Liver (tissue), 9 donors: Measurements from ENCODE around the gene TMEM19. TPM values are rescaled to one million over a fixed set of nuclear protein-coding genes. Genes with fewer than 3 reads are reported as not detected.

Experiments
- DNase-seq: peaks from one replicate; pipeline ENCODE4 v3.0.0-alpha.2; 2017; ENCODE audit warnings: low spot score
- H3K27ac ChIP-seq, 2 donors: one replicate each; pipeline ENCODE4 v1.7.0; 2013; ENCODE audit warnings: inconsistent platforms in 2 of 2, low read length in 2 of 2, control low read depth in 1 of 2, low read depth in 1 of 2, mild to moderate bottlenecking in 1 of 2
- H3K27me3 ChIP-seq, 4 donors: one replicate each; pipeline versions ENCODE4 v1.6.1 to v1.7.0; 2013; ENCODE audit warnings: low read length in 3 of 4, inconsistent platforms in 1 of 4, mild to moderate bottlenecking in 1 of 4, moderate library complexity in 1 of 4; ENCODE audit not compliant: control insufficient read depth in 4 of 4, insufficient read depth in 4 of 4
- H3K36me3 ChIP-seq, 4 donors: one replicate each; pipeline versions ENCODE4 v1.6.1 to v1.7.0; 2013; ENCODE audit warnings: low read length in 3 of 4, mild to moderate bottlenecking in 3 of 4, low read depth in 1 of 4, moderate library complexity in 1 of 4; ENCODE audit not compliant: control insufficient read depth in 4 of 4, insufficient read depth in 3 of 4
- H3K4me1 ChIP-seq, 4 donors: one replicate each; pipeline versions ENCODE4 v1.6.1 to v1.7.0; 2013; ENCODE audit warnings: low read length in 3 of 4, mild to moderate bottlenecking in 3 of 4, moderate library complexity in 1 of 4; ENCODE audit not compliant: control insufficient read depth in 4 of 4, insufficient read depth in 4 of 4
- H3K4me3 ChIP-seq, 3 donors: one replicate each; pipeline versions ENCODE4 v1.6.1 to v1.7.0; 2013; ENCODE audit warnings: low read length in 3 of 3, control low read depth in 1 of 3, low read depth in 1 of 3, mild to moderate bottlenecking in 1 of 3
- H3K9ac ChIP-seq, 2 donors: one replicate each; pipeline ENCODE4 v1.7.0; 2013; ENCODE audit warnings: low read length in 2 of 2, mild to moderate bottlenecking in 2 of 2, moderate library complexity in 2 of 2, control low read depth in 1 of 2, low read depth in 1 of 2
- H3K9me3 ChIP-seq, 4 donors: one replicate each; pipeline versions ENCODE4 v1.6.1 to v1.7.0; 2013; ENCODE audit warnings: low read length in 3 of 4; ENCODE audit not compliant: control insufficient read depth in 4 of 4
- EGR1 ChIP-seq, 2 donors: IDR thresholded peaks; 2 replicates each; pipeline ENCODE4 v1.6.1; 2016 to 2018; ENCODE audit warnings: antibody characterized with exemption in 2 of 2, low read depth in 2 of 2
- FOXA2 ChIP-seq: IDR thresholded peaks from 2 replicates; pipeline ENCODE4 v1.6.1; 2016; ENCODE audit warnings: antibody characterized with exemption
- GABPA ChIP-seq, 2 donors: IDR thresholded peaks in 1 of 2; conservative IDR thresholded peaks in 1 of 2; 2 replicates each; pipeline ENCODE4 v1.6.1; 2016; ENCODE audit warnings: antibody characterized with exemption in 2 of 2, mild to moderate bottlenecking in 1 of 2, moderate library complexity in 1 of 2
- HNF4A ChIP-seq, 2 donors: conservative IDR thresholded peaks; 2 replicates each; pipeline ENCODE4 v1.6.1; 2016; ENCODE audit warnings: antibody characterized with exemption in 2 of 2, mild to moderate bottlenecking in 2 of 2
- HNF4G ChIP-seq: IDR thresholded peaks from 2 replicates; pipeline ENCODE4 v1.6.1; 2016; ENCODE audit warnings: antibody characterized with exemption
- JUND ChIP-seq, 2 donors: IDR thresholded peaks; 2 replicates each; pipeline ENCODE4 v1.6.1; 2016; ENCODE audit warnings: antibody characterized with exemption in 2 of 2
- MAX ChIP-seq: IDR thresholded peaks from 2 replicates; pipeline ENCODE4 v1.6.1; 2016; ENCODE audit warnings: antibody characterized with exemption
- NR2F2 ChIP-seq: IDR thresholded peaks from 2 replicates; pipeline ENCODE4 v1.6.1; 2016; ENCODE audit warnings: antibody characterized with exemption
- RAD21 ChIP-seq, 2 donors: IDR thresholded peaks; 2 replicates each; pipeline ENCODE4 v1.6.1; 2016; ENCODE audit warnings: antibody characterized with exemption in 2 of 2, mild to moderate bottlenecking in 2 of 2
- REST ChIP-seq: IDR thresholded peaks from 2 replicates; pipeline ENCODE4 v1.6.1; 2016; ENCODE audit warnings: antibody characterized with exemption, mild to moderate bottlenecking
- RXRA ChIP-seq, 2 donors: IDR thresholded peaks; 2 replicates each; pipeline ENCODE4 v1.6.1; 2017 to 2018; ENCODE audit warnings: antibody characterized with exemption in 2 of 2, mild to moderate bottlenecking in 1 of 2
- TAF1 ChIP-seq: conservative IDR thresholded peaks from 2 replicates; pipeline ENCODE4 v1.6.1; 2016; ENCODE audit warnings: antibody characterized with exemption, mild to moderate bottlenecking
- YY1 ChIP-seq: IDR thresholded peaks from 2 replicates; pipeline ENCODE4 v1.6.1; 2016; ENCODE audit warnings: antibody characterized with exemption, mild to moderate bottlenecking
- WGBS: extraction: QIAGEN DNeasy Blood & Tissue Kit; methylation state at CpG from one replicate; pipeline ENCODE4 v1.1.7; 2013; 5-methylcytosine and 5-hydroxymethylcytosine counted together
- polyA plus RNA-seq, 2 donors: library from polyadenylated mRNA; stranded (reverse) in 1 of 2; unstranded in 1 of 2; fragments of 200-250 nt in 1 of 2; fragments of >200 nt in 1 of 2; fragmentation: Nextera tagmentation in 1 of 2; extraction: Ambion mirVana in 1 of 2; gene quantifications; one replicate each; pipeline versions ENCODE4 v1.2.1 to v1.2.3, GENCODE V29; 2013 to 2015
- total RNA-seq, 2 donors: library from RNA; depleted of rRNA; stranded (reverse); fragments of >200 nt; gene quantifications; one replicate each; pipeline ENCODE4 v1.2.3, GENCODE V29; 2014
- TF ChIP-seq, protein P1 (sequence below): IDR thresholded peaks from 2 replicates; pipeline ENCODE4 v1.6.1; 2016; ENCODE audit warnings: antibody characterized with exemption
- TF ChIP-seq, protein P2 (sequence below): fragments of 150-350 bp; IDR thresholded peaks from 2 replicates; pipeline ENCODE4 v1.5.1; 2017; ENCODE audit warnings: improper control_type of control experiment, low read depth, low read length; ENCODE audit not compliant: missing input control
- TF ChIP-seq, protein P3 (sequence below): IDR thresholded peaks from 2 replicates; pipeline ENCODE4 v1.6.1; 2016; ENCODE audit warnings: antibody characterized with exemption
- donor health status: healthy.
- donor health status: healthy.
- donor health status: healthy.
- donor health status: healthy.
- donor health status: healthy.

The TMEM19 gene
- total and polyA plus RNA-seq, 4 donors: 9.5 to 30.0 (median 11.4) TPM

DNA sequence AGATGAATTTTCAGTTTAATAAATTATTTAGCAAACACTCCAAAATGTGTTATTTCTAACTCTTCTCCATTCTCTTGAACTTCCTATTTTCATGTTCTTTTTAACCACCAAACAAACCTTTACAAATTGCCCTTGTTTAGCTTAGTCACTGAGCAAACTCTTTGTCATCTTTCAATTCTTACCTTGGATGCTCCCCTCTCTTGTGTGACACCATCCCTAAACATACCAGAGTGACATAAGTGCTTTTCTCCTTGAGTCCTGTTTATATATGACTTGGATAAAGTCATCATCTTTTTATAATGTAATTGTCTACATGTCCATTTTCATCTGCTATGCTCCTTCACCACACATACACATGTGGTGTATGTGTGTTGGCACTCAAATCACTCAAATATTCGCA is 3.4 kb upstream of the TMEM19 start:
- Histone ChIP-seq H3K36me3 (no peaks in the 10 kb centered on the region), H3K27ac (no peak overlapping the region), H3K27me3 (no peaks in the 10 kb centered on the region), H3K9me3 (no peaks in the 10 kb centered on the region), H3K4me3 (no peak overlapping the region), H3K4me1 (peaks cover 7 to 13% (median 9%) of the 10 kb centered on the region in 4 donors), H3K9ac (no peak overlapping the region)
- DNase-seq: no peak
- TF ChIP-seq NR2F2 (no peak), FOXA2 (no peak), MAX (no peak), YY1 (no peak), REST (no peak)
- WGBS: 98% methylated on average over 1 of the region's 1 CpG

GRCh38 chr12:71683633-71684032 is 2.2 kb upstream of the TMEM19 start:
- Histone ChIP-seq H3K9me3 (no peaks in the 10 kb centered on the region), H3K4me3 (no peak overlapping the region), H3K4me1 (peaks cover 9 to 18% (median 13%) of the 10 kb centered on the region in 4 donors), H3K9ac (no peak overlapping the region), H3K27ac (no peak overlapping the region), H3K27me3 (no peaks in the 10 kb centered on the region), H3K36me3 (no peaks in the 10 kb centered on the region)
- TF ChIP-seq, protein P1, sequence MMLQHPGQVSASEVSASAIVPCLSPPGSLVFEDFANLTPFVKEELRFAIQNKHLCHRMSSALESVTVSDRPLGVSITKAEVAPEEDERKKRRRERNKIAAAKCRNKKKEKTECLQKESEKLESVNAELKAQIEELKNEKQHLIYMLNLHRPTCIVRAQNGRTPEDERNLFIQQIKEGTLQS: no peak
- no peak for TF ChIP-seq HNF4G
- no peak for TF ChIP-seq YY1
- no peak for TF ChIP-seq GABPA (IDR thresholded peaks at IDR 0.05 in 1 of 2, conservative IDR thresholded peaks at IDR 0.05 in 1 of 2)
- no peak for TF ChIP-seq HNF4A (conservative IDR thresholded peaks at IDR 0.05)
- no peak for TF ChIP-seq JUND (IDR thresholded peaks at IDR 0.05)
- no peak for TF ChIP-seq RXRA (IDR thresholded peaks at IDR 0.05)
- no peak for DNase-seq
- WGBS: 93% methylated on average over 5 of the region's 5 CpGs

DNA sequence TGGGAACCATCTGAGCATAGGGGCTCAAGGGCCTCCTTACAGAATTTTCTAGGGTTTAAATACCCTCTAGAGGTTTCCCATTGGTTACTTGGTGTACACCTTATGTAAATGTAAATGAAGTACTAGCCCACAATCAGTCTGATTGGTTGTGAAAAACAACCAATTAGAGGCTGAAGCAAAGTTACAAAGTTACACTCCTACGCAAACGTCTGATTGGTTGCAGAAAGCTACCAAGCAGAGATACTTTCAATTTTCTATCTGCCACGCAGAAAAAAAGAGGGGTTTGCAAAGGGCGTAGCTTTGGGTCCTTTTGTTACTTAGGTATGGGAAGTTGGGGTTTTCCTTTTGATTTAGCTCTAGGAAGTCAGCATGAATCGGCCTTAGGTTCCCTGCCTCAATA is 1.8 kb upstream of the TMEM19 start:
- H3K4me3 ChIP-seq: peak overlapping the region in 1 of 3 donors; percentile 35
- H3K27ac ChIP-seq: no peak overlapping the region
- whole genome bisulfite sequencing: 54% methylated on average over 5 of the region's 5 CpGs
- H3K4me1 ChIP-seq: peaks cover 9 to 18% (median 13%) of the 10 kb centered on the region in 4 donors
- H3K9ac ChIP-seq: no peak overlapping the region
- DNase-seq: no peak
- H3K9me3 ChIP-seq: no peaks in the 10 kb centered on the region
- H3K36me3 ChIP-seq: no peaks in the 10 kb centered on the region
- no peaks in the 10 kb centered on the region for H3K27me3 ChIP-seq
- TF ChIP-seq REST (no peak), RAD21 (IDR thresholded peaks at IDR 0.05) (no peak), JUND (IDR thresholded peaks at IDR 0.05) (no peak), FOXA2 (no peak), HNF4G (no peak), EGR1 (IDR thresholded peaks at IDR 0.05; ENCODE audit: low read depth in 2 of 2) (no peak), TAF1 (no peak), NR2F2 (no peak), HNF4A (conservative IDR thresholded peaks at IDR 0.05) (no peak)
- TF ChIP-seq, protein P1: no peak
- TF ChIP-seq, protein P2, sequence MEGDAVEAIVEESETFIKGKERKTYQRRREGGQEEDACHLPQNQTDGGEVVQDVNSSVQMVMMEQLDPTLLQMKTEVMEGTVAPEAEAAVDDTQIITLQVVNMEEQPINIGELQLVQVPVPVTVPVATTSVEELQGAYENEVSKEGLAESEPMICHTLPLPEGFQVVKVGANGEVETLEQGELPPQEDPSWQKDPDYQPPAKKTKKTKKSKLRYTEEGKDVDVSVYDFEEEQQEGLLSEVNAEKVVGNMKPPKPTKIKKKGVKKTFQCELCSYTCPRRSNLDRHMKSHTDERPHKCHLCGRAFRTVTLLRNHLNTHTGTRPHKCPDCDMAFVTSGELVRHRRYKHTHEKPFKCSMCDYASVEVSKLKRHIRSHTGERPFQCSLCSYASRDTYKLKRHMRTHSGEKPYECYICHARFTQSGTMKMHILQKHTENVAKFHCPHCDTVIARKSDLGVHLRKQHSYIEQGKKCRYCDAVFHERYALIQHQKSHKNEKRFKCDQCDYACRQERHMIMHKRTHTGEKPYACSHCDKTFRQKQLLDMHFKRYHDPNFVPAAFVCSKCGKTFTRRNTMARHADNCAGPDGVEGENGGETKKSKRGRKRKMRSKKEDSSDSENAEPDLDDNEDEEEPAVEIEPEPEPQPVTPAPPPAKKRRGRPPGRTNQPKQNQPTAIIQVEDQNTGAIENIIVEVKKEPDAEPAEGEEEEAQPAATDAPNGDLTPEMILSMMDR: no peak
- TF ChIP-seq, protein P3, sequence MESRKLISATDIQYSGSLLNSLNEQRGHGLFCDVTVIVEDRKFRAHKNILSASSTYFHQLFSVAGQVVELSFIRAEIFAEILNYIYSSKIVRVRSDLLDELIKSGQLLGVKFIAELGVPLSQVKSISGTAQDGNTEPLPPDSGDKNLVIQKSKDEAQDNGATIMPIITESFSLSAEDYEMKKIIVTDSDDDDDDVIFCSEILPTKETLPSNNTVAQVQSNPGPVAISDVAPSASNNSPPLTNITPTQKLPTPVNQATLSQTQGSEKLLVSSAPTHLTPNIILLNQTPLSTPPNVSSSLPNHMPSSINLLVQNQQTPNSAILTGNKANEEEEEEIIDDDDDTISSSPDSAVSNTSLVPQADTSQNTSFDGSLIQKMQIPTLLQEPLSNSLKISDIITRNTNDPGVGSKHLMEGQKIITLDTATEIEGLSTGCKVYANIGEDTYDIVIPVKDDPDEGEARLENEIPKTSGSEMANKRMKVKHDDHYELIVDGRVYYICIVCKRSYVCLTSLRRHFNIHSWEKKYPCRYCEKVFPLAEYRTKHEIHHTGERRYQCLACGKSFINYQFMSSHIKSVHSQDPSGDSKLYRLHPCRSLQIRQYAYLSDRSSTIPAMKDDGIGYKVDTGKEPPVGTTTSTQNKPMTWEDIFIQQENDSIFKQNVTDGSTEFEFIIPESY: no peak
